SK-N-SH treated with all-trans-retinoic acid at 6 μM for 48 hours (cell line): Measurements from ENCODE around the gene CCL22.

Experiments used
- ESRRG ChIP-seq: fragments of 250-450 bp; sonication (Bioruptor Pico); IDR thresholded peaks from 2 replicates; pipeline ENCODE4 v1.6.1; 2021; ENCODE audit warnings: mild to moderate bottlenecking
- RARB ChIP-seq: fragments of 250-450 bp; sonication (Bioruptor Pico); IDR thresholded peaks from 2 replicates; pipeline ENCODE4 v1.8.0; 2021; ENCODE audit warnings: mild to moderate bottlenecking, moderate library complexity
- ZFP3 ChIP-seq: fragments of 250-450 bp; sonication (Bioruptor Pico); IDR thresholded peaks from 2 replicates; pipeline ENCODE4 v1.5.0; 2020; ENCODE audit warnings: mild to moderate bottlenecking, moderate library complexity
- TF ChIP-seq, protein P1 (sequence below): fragments of 250-450 bp; sonication (Bioruptor Pico); IDR thresholded peaks from 2 replicates; pipeline ENCODE4 v1.5.1; 2020; ENCODE audit warnings: low read depth, mild to moderate bottlenecking, moderate library complexity

GRCh38 chr16:57333402-57333801 is 25.2 kb upstream of the CCL22 start:
- no peak for TF ChIP-seq ZFP3 (CRISPR knock-in tag)
- TF ChIP-seq, protein P1, sequence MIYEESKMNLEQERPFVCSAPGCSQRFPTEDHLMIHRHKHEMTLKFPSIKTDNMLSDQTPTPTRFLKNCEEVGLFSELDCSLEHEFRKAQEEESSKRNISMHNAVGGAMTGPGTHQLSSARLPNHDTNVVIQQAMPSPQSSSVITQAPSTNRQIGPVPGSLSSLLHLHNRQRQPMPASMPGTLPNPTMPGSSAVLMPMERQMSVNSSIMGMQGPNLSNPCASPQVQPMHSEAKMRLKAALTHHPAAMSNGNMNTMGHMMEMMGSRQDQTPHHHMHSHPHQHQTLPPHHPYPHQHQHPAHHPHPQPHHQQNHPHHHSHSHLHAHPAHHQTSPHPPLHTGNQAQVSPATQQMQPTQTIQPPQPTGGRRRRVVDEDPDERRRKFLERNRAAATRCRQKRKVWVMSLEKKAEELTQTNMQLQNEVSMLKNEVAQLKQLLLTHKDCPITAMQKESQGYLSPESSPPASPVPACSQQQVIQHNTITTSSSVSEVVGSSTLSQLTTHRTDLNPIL (CRISPR knock-in tag) = no peak
- no peak for TF ChIP-seq RARB (CRISPR knock-in tag)
- no peak for TF ChIP-seq ESRRG (CRISPR knock-in tag)
